Fibroblast of lung (primary cell): ENCODE measurements around the gene CFI. TPM values are rescaled to one million over a fixed set of nuclear protein-coding genes. Genes with fewer than 3 reads are reported as not detected.

ENCODE experiments used
- DNase-seq, 2 donors: peaks; one replicate each; pipeline versions ENCODE4 v3.0.0 to v3.0.0-alpha.2; 2010; ENCODE audit warnings: low read depth in 2 of 2
- H2AFZ ChIP-seq: 2 replicates; pipeline ENCODE4 v1.5.1; 2012; ENCODE audit warnings: low read length, control low read depth, inconsistent platforms
- H3K27ac ChIP-seq: 2 replicates; pipeline ENCODE4 v1.5.1; 2011; ENCODE audit warnings: low read length, control low read depth; ENCODE audit not compliant: insufficient read depth
- H3K27me3 ChIP-seq: 2 replicates; pipeline ENCODE4 v1.5.1; 2011; ENCODE audit warnings: mild to moderate bottlenecking, low read length; ENCODE audit not compliant: control insufficient read depth, insufficient read depth
- H3K36me3 ChIP-seq: 2 replicates; pipeline ENCODE4 v1.5.1; 2011; ENCODE audit warnings: low read length; ENCODE audit not compliant: control insufficient read depth, insufficient read depth
- H3K4me1 ChIP-seq: 2 replicates; pipeline ENCODE4 v1.5.1; 2011; ENCODE audit warnings: low read length; ENCODE audit not compliant: control insufficient read depth, insufficient read depth; ENCODE audit errors: extremely low read depth
- H3K4me2 ChIP-seq: 2 replicates; pipeline ENCODE4 v1.5.1; 2011; ENCODE audit warnings: low read length, control low read depth; ENCODE audit not compliant: insufficient read depth; ENCODE audit errors: extremely low read depth
- H3K4me3 ChIP-seq, 4 experiments: fragments of 200-600 bp in 1 of 4; sonication (generic) in 1 of 4; replicated peaks in 1 of 4; 2 replicates each; pipeline ENCODE4 v1.5.1; 2011 to 2016; ENCODE audit warnings: low read length in 4 of 4, low read depth in 3 of 4, mild to moderate bottlenecking in 3 of 4, control low read depth in 2 of 4, inconsistent platforms in 1 of 4, mixed read lengths in 1 of 4; ENCODE audit not compliant: insufficient read depth in 1 of 4; ENCODE audit errors: control extremely low read depth in 1 of 4
- H3K79me2 ChIP-seq: 2 replicates; pipeline ENCODE4 v1.5.1; 2012; ENCODE audit warnings: mild to moderate bottlenecking, low read length, inconsistent platforms; ENCODE audit not compliant: control insufficient read depth, insufficient read depth
- H3K9ac ChIP-seq: 2 replicates; pipeline ENCODE4 v1.5.1; 2011; ENCODE audit warnings: mild to moderate bottlenecking, low read length, control low read depth; ENCODE audit not compliant: insufficient read depth
- H3K9me3 ChIP-seq: 2 replicates; pipeline ENCODE4 v1.5.1; 2012; ENCODE audit warnings: low read depth, low read length; ENCODE audit not compliant: control insufficient read depth, insufficient read depth
- H4K20me1 ChIP-seq: 2 replicates; pipeline ENCODE4 v1.5.1; 2011; ENCODE audit warnings: low read length; ENCODE audit not compliant: control insufficient read depth, insufficient read depth; ENCODE audit errors: extremely low read depth
- EZH2 ChIP-seq: IDR thresholded peaks from 2 replicates; pipeline ENCODE4 v1.5.1; 2012; ENCODE audit warnings: low read length, control low read depth, mild to moderate bottlenecking; ENCODE audit errors: missing control alignments
- polyA plus RNA-seq, 2 donors: library from polyadenylated mRNA; depleted of rRNA in 1 of 2; stranded (reverse) in 1 of 2; unstranded in 1 of 2; fragments of >200 nt; gene quantifications; 2 replicates each; pipeline ENCODE4 v1.2.1, GENCODE V29; 2011 to 2012; ENCODE audit warnings: missing spikeins in 1 of 2
- total RNA-seq: library from RNA; depleted of rRNA; stranded (reverse); fragments of >200 nt; gene quantifications from 2 replicates; pipeline ENCODE4 v1.2.1, GENCODE V29; 2014
- TF ChIP-seq, protein P1 (sequence below), 2 donors: IDR thresholded peaks in 1 of 2; conservative IDR thresholded peaks in 1 of 2; 1 replicate in 1 of 2; 2 replicates in 1 of 2; pipeline ENCODE4 v1.5.1; 2011 to 2012; ENCODE audit warnings: low read length in 2 of 2, control low read depth in 1 of 2, inconsistent platforms in 1 of 2, low read depth in 1 of 2, mild to moderate bottlenecking in 1 of 2

CFI gene
- total and polyA plus RNA-seq, 2 donors (not counting 1 experiment from before 2014, with no cell fraction given), result 10.2 to 18.2 TPM

DNA sequence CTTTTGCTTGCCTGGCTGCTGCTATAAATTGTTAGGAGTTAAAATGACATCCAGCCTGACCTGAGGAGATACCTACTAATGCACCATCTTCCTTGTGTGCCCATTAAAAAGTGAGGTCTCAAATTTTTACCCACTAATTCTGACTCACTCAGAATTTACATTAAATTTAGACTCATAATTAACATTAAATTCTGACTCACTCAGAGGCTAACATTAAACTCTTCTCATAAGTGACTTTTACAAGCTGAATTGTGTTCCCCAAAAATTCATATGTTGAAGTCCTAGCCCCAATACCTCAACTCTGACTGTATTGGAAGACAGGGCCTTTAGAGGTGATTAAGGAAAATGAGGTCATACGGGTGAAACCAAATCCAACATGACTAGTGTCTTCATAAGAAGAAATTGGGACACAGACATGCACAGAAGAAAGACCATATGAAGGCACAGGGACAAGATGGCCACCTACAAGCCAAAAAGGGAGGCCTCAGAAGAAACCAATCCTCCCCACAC, 110.3 kb downstream of the CFI start:
- no peak for DNase-seq
- no peak overlapping the region for H3K4me3 ChIP-seq
- no peaks in the 10 kb centered on the region for H3K79me2 ChIP-seq
- H3K36me3 ChIP-seq, result peaks cover 7% of the 10 kb centered on the region
- H3K4me1 ChIP-seq, result no peaks in the 10 kb centered on the region
- H3K9me3 ChIP-seq, result no peaks in the 10 kb centered on the region
- H3K4me2 ChIP-seq, result no peak overlapping the region
- no peak overlapping the region for H3K27ac ChIP-seq
- TF ChIP-seq, protein P1, sequence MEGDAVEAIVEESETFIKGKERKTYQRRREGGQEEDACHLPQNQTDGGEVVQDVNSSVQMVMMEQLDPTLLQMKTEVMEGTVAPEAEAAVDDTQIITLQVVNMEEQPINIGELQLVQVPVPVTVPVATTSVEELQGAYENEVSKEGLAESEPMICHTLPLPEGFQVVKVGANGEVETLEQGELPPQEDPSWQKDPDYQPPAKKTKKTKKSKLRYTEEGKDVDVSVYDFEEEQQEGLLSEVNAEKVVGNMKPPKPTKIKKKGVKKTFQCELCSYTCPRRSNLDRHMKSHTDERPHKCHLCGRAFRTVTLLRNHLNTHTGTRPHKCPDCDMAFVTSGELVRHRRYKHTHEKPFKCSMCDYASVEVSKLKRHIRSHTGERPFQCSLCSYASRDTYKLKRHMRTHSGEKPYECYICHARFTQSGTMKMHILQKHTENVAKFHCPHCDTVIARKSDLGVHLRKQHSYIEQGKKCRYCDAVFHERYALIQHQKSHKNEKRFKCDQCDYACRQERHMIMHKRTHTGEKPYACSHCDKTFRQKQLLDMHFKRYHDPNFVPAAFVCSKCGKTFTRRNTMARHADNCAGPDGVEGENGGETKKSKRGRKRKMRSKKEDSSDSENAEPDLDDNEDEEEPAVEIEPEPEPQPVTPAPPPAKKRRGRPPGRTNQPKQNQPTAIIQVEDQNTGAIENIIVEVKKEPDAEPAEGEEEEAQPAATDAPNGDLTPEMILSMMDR (conservative IDR thresholded peaks at IDR 0.05 in 1 of 2, IDR thresholded peaks at IDR 0.05 in 1 of 2; ENCODE audit: low read depth in 1 of 2, low read length in 2 of 2), result no peak
- TF ChIP-seq EZH2, result no peak
- H3K9ac ChIP-seq, result no peak overlapping the region
- no peaks in the 10 kb centered on the region for H4K20me1 ChIP-seq
- H3K27me3 ChIP-seq, result no peaks in the 10 kb centered on the region
- H2AFZ ChIP-seq, result no peak overlapping the region

Other genes starting within 250 kb of the CFI start
- 20.3 and 20.6 TPM in 2 replicates for gene MCUB, start 241.8 kb downstream of the CFI start, total RNA-seq
- gene MCUB, start 241.8 kb downstream of the CFI start, polyA plus RNA-seq, result 19.0 and 27.4 TPM in 2 replicates
- 31.3 and 33.5 TPM in 2 replicates for gene CASP6, start 98.6 kb downstream of the CFI start, total RNA-seq
- gene CASP6, start 98.6 kb downstream of the CFI start, polyA plus RNA-seq, result 44.7 and 45.5 TPM in 2 replicates
- gene PLA2G12A, start 71.9 kb downstream of the CFI start, total RNA-seq, result 10.5 and 18.0 TPM in 2 replicates
- 15.9 and 16.1 TPM in 2 replicates for gene PLA2G12A, start 71.9 kb downstream of the CFI start, polyA plus RNA-seq
- 2.5 and 2.6 TPM in 2 replicates for gene GAR1, start 13.8 kb upstream of the CFI start, total RNA-seq
- 20.3 and 22.0 TPM in 2 replicates for gene GAR1, start 13.8 kb upstream of the CFI start, polyA plus RNA-seq
- gene RRH, start 26.0 kb upstream of the CFI start, total RNA-seq, result under 0.01 TPM in 2 replicates
- 0.07 and 0.08 TPM in 2 replicates for gene RRH, start 26.0 kb upstream of the CFI start, polyA plus RNA-seq
- under 0.01 TPM in 2 replicates for gene LRIT3, start 46.1 kb upstream of the CFI start, total RNA-seq
- 0.01 TPM in 2 replicates for gene LRIT3, start 46.1 kb upstream of the CFI start, polyA plus RNA-seq
- gene EGF, start 110.9 kb upstream of the CFI start, total RNA-seq, result 0.26 and 0.83 TPM in 2 replicates
- 0.07 and 0.59 TPM in 2 replicates for gene EGF, start 110.9 kb upstream of the CFI start, polyA plus RNA-seq